Fibroblast of skin of left biceps (primary cell): ENCODE measurements around the gene CLEC4G.

ENCODE experiments used
- DNase-seq, 2 experiments: peaks; one replicate each; pipeline ENCODE4 v3.0.0-alpha.2; 2013; ENCODE audit warnings: low read depth in 2 of 2

The CLEC4G gene

GRCh38 chr19:7697721-7698287 is 34.1 kb downstream of the CLEC4G start:
- no peak for DNase-seq

GRCh38 chr19:7694499-7694898 is 37.4 kb downstream of the CLEC4G start:
- no peak for DNase-seq

- no peak for DNase-seq
Measured at GRCh38 chr19:7692417-7693088, 39.4 kb downstream of the CLEC4G start.

GRCh38 chr19:7691497-7691896 is 40.4 kb downstream of the CLEC4G start:
- DNase-seq, result no peak

GRCh38 chr19:7690779-7691258 is 41.1 kb downstream of the CLEC4G start:
- DNase-seq, result no peak

GRCh38 chr19:7689165-7689564 is 42.7 kb downstream of the CLEC4G start:
- no peak for DNase-seq

GRCh38 chr19:7687177-7687576 is 44.7 kb downstream of the CLEC4G start:
- DNase-seq, result no peak

GRCh38 chr19:7685546-7686445 is 46.1 kb downstream of the CLEC4G start:
- DNase-seq, result no peak

- DNase-seq, result no peak
Measured at GRCh38 chr19:7682175-7682855, 49.6 kb downstream of the CLEC4G start.

- DNase-seq, result peak; percentile 35 to 42
Measured at GRCh38 chr19:7681340-7682174, 50.4 kb downstream of the CLEC4G start.

- peak; percentile 47 to 48 for DNase-seq
Measured at GRCh38 chr19:7680606-7681339, 51.1 kb downstream of the CLEC4G start, which contains the start of gene TRAPPC5. Gene TRAPPC5, plus strand, starts transcription at chr19:7680833. Its CDS starts 1,421 bp downstream, at chr19:7682254.

GRCh38 chr19:7679771-7680605 is 51.9 kb downstream of the CLEC4G start:
- no peak for DNase-seq

- no peak for DNase-seq
Measured at GRCh38 chr19:7678971-7679751, 52.7 kb downstream of the CLEC4G start.
